GM19193 (cell line): ENCODE measurements around the gene TRIM67.

ENCODE experiments used
- POLR2A ChIP-seq: IDR thresholded peaks from 4 replicates; pipeline ENCODE4 v1.6.1; 2011; ENCODE audit not compliant: insufficient read depth, insufficient read length; ENCODE audit errors: extremely low read depth

Gene TRIM67

DNA sequence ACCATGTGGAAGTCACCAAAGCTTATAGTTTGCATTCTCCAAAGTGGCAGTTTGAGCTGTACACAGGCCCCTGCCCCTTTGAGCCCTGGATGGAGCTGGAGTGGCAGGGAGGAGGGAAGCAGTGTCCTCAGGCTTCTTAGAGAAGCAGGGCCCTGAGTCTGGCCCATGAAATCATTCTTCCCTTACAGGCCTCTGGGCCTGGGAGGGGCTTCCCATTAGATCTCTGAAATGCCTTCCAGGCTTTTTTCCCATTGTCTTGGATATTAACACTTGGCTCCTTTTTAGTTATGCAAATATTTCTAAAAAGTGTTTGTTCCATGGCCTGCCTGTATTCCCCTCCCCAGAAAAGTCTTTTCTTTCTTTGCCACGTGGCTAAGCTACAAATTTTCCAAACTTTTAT lies 10.0 kb upstream of the TRIM67 start:
- no peak for TF ChIP-seq POLR2A

- no peak for TF ChIP-seq POLR2A
Measured at GRCh38 chr1:231153726-231154125, 8.1 kb upstream of the TRIM67 start.

DNA sequence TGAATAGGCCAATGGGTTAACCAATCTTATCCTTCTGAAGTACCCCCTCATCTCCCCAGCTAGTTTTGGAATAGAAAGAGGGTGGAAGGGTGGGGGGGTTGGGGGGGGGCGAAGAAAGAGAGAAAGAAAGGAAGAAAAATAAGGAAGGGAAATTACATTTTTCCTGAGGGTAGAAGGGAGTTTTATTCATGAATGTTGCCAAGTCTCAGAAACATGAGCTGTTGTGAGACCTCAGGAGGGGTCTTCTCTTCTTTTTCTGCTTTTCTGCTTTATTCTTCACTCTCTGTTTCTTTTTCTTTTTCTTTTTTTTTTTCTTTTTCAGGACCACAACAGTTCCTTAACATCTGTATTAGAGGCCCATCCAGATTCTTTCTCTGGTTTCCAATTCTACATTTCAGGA lies 6.0 kb upstream of the TRIM67 start:
- no peak for TF ChIP-seq POLR2A

GRCh38 chr1:231157311-231157710 lies 4.5 kb upstream of the TRIM67 start:
- no peak for TF ChIP-seq POLR2A

GRCh38 chr1:231159202-231159962 lies 2.5 kb upstream of the TRIM67 start:
- TF ChIP-seq POLR2A: no peak

DNA sequence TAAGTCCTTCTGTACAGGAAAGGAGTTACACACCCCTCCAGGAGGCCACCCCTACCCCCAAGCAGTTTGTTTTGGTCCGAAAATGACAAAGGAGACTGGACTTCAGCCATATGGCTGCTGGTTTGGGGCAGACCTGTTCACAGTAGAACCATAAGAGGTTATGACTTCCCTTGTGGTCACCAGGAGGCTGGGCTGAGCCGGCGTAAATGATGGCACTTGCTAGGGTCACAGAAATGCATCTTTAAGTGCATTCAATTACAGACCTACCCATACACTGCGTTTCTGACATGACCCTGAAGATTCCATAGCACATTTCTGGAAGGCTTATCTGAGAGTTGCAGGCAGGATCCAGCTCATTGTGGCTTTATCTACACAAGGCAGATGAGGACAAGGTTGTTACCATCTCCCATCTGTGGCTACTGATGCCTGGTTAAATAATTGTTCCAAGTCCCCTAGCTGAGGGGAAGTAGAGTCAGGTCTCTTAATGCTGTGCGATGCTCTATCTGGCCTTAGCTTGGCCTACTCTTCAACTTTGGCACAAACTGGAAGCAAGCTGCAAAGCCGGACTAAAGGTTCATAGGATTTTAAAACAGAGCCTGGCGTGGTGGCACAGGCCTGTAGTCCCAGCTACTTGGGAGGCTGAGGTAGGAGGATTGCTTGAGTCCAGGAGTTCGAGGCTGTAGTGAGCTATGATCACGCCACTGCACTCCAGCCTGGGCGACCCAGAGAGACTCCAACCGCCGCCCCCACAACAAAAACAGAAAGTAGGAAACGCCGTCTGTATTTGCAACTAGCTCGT lies 1.7 kb upstream of the TRIM67 start:
- no peak for TF ChIP-seq POLR2A

DNA sequence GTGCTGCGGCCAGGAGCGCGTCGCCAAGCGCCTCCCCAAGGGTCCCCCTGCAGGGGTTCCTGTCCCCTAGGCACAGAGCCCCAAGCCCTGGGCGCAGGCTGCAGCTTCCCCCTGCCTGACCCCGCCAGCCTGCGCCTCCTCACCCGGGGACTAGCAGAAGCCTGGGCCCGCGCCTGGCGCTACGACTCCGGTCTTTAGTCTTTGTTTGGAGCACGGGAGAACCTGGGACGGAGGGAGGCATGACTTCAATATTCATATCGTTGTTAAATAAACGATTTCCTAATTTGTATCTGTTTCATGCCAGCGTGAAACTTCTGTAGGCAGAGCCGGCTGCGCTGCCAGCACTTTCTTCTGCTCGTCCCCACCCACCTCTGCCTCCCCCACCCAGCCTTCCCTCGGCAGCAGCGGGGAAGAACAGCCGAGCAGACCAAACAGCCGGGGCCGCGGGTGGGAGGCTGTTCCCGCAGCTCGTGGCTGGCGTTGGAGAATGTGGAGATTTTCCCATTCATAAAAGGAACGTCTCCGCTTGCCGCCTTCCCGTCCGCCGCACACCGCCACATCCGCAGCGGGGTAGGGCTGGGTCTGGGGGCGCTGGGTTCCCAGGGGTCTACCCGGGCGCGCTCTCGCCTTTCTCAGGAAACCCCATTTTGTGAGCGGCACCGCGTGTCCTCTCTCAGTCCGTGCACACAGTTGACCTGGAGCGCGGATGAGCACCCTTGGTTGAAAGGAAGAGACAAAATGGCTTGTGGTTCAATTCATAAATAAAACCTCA lies 777 bp upstream of the TRIM67 start:
- TF ChIP-seq POLR2A: no peak

DNA sequence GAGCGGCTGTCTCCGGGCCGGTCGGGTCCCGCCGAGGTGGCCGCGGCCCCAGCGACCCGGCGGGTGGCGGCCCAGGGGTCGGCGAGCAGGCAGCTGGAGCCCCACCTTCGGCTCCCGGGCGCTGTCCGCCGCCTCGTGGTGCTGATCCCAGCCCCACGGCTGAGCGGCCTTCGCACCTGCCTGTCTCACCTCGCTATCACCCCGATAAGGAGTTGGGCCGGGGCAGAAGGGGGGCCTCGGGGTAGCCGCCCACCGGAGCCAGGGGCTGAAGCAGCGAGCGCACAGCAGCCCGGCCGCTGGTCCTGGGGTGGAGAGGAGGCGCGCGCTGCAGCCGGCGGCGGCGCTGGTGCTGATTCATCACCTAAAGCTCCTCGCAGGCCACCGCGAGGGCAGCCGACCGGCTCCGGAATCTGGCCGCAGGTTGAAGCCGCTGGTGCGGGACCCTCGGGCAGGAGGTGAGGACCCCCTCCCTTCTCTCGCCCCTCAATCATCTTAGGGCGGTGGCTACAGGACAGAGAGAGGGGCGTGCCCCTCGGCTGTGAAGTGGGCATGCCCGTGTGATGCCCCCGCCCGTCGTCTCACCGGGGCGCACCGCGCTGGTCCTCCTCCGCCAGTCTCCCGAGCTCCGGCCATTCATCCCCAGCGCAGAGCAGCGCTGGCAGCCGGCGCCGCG lies 575 bp downstream of the TRIM67 start:
- TF ChIP-seq POLR2A: no peak

DNA sequence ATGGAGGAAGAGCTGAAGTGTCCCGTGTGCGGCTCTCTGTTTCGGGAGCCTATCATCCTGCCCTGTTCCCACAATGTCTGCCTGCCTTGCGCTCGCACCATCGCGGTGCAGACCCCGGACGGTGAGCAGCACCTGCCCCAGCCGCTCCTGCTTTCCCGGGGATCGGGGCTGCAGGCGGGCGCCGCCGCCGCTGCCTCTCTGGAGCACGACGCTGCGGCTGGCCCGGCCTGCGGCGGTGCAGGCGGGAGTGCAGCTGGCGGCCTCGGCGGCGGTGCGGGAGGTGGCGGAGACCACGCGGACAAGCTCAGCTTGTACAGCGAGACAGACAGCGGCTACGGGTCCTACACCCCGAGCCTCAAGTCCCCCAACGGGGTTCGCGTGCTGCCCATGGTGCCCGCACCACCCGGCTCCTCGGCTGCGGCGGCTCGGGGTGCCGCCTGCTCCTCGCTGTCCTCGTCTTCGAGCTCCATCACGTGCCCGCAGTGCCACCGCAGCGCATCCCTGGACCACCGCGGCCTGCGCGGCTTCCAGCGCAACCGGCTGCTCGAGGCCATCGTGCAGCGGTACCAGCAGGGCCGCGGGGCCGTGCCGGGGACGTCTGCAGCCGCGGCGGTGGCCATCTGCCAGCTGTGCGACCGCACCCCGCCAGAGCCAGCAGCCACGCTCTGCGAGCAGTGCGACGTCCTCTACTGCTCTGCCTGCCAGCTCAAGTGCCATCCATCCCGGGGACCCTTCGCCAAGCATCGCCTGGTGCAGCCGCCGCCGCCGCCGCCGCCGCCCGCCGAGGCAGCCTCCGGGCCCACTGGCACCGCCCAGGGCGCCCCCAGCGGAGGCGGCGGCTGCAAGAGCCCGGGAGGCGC lies 1.3 kb downstream of the TRIM67 start:
- TF ChIP-seq POLR2A: no peak

DNA sequence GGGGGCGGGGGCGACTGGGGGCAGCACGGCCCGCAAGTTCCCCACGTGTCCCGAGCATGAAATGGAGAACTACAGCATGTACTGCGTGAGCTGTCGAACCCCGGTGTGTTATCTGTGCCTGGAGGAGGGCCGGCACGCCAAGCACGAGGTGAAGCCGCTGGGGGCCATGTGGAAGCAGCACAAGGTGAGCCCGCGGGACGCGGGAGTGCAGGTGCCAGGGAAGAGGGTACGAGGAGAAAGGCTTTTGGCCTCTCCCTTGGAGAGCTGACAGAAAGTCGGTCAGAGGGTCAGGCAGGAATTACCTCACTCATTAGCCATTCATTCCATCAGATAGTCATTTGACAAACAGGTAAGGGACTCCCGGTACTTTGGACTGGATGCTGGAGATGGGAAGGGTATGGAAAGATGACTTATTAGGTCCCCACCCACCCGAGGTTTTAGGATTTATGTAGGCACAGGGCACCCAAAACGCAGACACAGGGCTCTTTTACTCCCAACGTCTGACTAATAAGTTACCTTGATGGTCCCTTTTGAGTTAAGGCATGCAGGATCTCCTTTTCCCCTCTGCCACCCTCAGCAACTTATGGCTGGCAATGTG lies 2.1 kb downstream of the TRIM67 start:
- TF ChIP-seq POLR2A: no peak

DNA sequence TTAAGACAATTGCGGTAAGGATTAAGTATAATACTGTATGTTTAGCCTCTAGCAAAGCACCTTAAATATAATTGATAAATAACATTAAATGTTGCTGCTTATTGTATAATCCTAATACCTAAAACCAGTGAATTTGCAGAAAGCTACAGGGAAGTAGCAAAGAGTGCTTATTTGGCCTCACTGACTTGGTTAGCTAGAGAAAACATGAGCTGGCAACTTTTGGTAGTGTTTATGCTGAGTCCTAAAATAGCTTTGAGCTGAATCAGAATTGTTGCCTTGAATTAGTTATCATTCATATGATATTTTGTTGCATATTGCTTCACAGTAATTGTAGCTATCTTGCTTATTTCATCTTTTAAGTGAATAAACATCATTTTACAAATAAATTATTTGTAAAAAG lies 3.5 kb downstream of the TRIM67 start:
- no peak for TF ChIP-seq POLR2A

- no peak for TF ChIP-seq POLR2A
Measured at GRCh38 chr1:231166398-231166797, 4.5 kb downstream of the TRIM67 start.

- TF ChIP-seq POLR2A: no peak
Measured at GRCh38 chr1:231170875-231171274, 9.0 kb downstream of the TRIM67 start.
